NCI-H2107 treated with DMSO at 0.1 percent for 48 hours (cell line): ENCODE measurements around the gene MPZL1.

Experiments
- DNase-seq: peaks from one replicate; lab custom pipeline; 2025; ENCODE audit not compliant: unreplicated experiment; lab: John Stamatoyannopoulos, UW

The MPZL1 gene

DNA sequence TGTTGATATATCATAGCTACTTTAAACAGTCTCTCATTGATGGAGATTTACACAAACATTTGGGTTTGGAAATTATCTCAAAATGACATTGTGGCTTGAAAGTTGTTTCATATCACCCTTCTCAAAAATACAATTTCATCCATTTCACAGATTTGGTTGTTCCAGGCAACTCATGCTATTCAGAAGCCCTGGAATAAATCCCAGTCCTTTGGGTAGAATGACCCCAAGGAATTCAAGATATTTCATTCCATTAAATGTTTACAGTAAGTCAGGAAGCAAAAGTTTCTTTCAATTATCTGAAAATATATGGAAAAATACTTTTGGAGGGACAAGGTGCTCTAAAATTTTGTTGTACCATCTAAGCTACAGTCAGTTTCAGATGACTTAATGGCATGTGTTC is 27.1 kb downstream of the MPZL1 start:
- DNase-seq: no peak

DNA sequence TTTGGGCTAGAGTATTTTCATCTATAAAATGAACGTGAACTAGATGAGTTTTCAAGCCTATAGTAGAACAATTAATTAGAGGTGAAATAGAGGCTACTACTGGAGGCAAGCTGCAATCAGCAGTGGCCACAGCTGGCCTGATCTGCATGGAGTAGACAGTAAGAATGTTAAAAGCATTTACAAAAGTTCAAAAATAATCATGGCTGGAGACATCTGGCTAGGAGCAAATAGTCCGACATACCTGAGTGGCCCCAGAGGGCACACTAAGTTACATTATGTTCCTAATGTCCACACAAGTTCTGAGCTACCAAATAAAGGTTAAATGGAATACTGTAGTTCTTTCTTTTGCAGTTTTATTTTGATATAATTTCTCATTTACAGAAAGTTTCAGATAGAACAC is 28.0 kb downstream of the MPZL1 start:
- DNase-seq: no peak

DNA sequence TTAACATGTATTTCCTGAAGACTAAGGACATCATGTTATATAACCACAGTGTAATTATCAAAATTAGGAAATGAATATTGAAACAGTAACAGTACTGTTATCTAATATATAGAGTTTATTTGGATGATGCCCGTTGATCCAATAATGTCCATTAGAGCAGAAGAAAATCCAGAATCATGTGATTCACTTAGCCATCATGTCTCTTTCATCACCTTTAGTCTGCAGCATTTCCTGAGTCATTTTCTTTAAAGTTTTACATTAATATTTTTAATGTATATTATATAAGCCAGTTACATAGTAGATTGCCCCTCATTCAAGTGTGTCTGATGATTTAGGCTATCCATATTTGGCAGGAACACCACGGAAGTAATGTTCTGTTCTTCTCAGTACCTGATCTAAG is 28.9 kb downstream of the MPZL1 start:
- no peak for DNase-seq

DNA sequence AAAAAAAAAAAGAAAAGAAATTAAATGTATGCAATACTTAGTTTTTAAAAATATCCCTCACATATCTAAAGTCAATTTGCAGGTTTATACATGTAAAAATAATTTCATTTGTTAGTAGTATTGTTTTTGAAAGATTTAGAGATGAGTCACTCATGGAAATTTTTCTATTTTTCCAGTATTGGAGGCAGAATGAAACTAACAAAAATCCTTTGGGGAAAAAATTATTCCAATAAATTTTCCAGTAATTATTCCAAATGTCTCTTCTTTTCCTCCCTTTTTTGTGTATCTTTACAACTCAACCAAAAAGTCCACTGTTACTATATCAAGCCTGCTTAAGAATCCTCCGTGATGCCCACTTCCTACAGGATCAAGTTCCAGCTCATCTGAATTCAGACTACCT is 29.9 kb downstream of the MPZL1 start:
- DNase-seq: no peak

- DNase-seq: no peak
These were observed 30.6 kb downstream of the MPZL1 start for GRCh38 chr1:167752219-167752985.

- DNase-seq: no peak
These were observed 33.9 kb downstream of the MPZL1 start for GRCh38 chr1:167755654-167756053.

- no peak for DNase-seq
These were observed 35.1 kb downstream of the MPZL1 start for GRCh38 chr1:167756730-167757405.

GRCh38 chr1:167757433-167758309 is 35.9 kb downstream of the MPZL1 start:
- no peak for DNase-seq

GRCh38 chr1:167761400-167761799 is 39.6 kb downstream of the MPZL1 start:
- DNase-seq: no peak

DNA sequence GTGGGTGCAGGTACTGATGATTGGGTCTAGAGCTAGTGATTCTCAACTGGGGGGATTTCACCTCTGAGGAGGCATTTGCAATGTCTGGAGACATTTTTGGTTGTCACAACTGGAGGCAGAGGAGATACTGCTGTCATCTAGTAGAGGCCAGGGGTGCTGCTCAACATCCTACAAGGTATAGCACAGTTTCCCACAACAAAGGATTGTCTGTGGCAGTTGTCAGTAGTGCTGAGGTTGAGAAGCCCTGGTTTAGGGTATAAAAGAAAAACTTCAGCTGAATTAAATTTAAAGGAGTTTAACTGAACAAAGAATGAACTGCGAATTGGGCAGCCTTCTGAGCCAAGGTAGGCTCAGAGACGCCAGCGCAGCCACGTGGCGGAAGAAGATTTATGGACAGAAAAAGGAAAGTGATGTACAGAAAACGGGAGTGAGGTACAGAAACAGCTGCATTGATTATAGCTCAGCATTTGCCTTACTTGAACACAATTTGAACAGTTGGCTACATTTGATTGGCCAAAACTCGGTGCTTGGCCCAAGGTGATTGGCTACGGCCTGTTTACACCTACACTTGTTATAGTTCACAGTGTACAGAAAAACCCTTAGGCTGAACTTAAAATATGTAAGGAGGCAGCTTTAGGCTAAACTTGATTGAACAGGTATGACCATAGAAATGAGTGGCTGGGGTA is 40.4 kb downstream of the MPZL1 start:
- DNase-seq: no peak

- peak; percentile 18 for DNase-seq
These were observed 41.9 kb downstream of the MPZL1 start for GRCh38 chr1:167763525-167764220.

- no peak for DNase-seq
These were observed 42.9 kb downstream of the MPZL1 start for GRCh38 chr1:167764458-167765330.

DNA sequence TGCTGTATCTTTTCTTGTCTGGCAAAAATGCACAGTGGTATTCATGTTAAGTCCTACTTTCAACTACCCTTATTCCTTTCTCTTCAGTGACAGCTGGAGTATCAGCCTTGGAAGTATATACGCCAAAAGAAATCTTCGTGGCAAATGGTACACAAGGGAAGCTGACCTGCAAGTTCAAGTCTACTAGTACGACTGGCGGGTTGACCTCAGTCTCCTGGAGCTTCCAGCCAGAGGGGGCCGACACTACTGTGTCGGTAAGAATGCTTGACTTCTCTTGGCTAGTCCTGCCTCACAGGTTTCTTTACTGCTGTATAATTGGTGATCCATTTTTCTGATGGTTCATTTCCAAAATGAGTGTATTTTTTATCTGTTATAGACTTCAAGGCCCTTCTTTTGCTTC is 43.7 kb downstream of the MPZL1 start:
- no peak for DNase-seq

- DNase-seq: no peak
These were observed 44.8 kb downstream of the MPZL1 start for GRCh38 chr1:167766538-167766937.

DNA sequence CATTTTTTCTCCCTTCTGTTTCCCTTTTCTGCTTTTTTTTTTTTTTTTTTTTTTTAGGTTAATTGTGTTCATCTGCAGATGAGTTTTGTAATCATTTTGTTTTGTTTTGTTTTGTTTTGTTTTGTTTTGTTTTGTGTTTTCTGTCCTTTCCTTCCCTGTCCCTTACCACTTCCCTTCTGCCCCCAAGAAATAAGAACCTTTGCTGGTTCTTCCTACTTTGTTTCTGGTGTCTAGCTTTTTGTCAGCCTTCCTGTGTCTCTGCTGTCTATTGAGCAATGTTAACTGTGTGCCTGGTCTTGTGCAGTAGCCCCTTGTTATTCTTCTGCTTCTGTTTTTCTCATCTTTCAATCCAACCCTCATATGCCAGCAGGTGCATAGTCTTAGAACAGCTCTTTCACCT is 46.0 kb downstream of the MPZL1 start:
- DNase-seq: no peak

DNA sequence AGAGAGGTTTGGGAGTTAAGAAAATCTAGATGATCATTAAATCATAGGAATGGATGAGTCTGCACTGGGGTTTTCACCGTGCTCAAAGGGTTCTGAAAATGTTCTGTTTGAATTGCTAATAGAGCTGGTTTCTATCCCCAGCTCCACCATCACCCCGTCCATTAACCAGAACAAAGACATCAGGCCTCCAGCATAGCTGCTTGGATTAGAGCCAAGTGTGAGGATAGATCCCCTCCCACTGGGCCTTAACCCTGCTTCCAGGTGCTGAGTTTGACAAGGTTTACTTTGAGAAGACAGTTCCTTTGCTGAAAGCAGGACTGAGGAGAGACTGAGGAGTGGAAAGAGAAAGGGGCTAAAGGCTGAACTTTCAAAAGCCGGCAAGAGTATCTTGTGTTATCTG is 48.3 kb downstream of the MPZL1 start:
- DNase-seq: no peak

- no peak for DNase-seq
These were observed 50.7 kb downstream of the MPZL1 start for GRCh38 chr1:167772436-167772835.

DNA sequence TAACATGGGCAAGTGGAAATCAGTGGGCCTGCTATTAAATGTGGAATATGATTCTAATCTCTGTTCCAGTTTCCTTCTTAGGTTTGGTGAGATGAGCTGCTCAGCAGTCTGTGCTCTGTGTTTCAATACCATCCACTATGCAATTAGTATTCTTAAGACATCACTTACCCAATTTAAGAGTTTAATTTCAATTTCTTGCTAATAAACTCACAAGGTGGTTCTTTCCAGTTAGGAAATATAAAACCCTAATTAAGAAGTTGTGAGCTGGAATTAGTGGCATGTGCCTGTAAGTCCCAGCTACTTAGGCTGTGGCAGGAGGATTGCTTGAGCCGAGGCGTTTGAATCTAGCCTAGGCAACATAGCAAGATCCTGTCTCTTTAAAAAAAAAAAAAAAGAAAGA is 51.7 kb downstream of the MPZL1 start:
- DNase-seq: no peak

DNA sequence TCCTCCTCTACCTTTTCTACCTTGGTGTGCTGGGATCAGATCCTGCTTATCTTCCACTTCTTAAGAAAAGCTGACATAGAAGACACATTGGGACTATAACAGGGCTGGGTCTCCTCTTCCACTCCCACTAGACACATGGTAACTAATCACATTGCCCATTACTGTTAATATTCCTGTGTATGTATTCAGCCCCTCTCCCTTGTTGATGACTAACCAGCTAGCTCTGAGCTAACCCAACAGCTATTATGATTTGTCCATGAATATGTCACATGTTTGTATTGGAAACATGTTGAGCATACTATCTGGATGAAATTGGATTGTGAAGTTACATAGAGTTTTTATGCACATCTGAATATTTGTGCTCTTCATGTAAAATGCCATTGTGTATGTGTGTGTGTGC is 52.9 kb downstream of the MPZL1 start:
- no peak for DNase-seq

- DNase-seq: no peak
These were observed 53.4 kb downstream of the MPZL1 start for GRCh38 chr1:167775178-167775577.
